ENCODE measurements around the gene FOXN3.

DNA sequence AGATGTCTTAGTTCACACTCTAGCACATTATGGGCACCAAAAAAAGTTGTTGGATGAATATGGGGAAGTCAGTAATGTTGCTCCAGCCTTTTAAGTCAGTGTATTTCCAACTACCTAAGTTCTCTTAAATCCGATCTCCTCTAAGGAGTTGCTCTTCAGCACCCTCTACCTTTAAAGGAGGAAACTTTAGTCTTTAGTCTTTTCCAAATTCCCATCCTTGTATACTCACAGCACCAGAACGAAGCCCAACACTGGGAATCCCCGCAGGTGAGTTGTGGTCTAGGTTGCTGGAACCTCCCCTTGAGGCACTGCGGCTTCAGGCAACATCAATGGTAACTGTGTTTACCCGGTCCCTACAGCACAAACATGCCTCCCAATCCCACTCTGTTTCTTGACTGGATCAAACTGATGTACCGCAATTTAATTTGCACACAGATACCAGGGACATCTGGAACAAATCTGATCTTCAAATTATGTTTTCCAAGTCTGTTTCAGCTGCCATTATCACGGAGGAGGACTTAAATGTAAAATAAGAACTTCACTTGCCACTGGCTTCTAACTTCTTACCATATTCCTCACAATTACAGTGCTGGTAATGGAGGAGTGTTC lies 179.0 kb downstream of the FOXN3 start:
- TF ChIP-seq, protein P1, sequence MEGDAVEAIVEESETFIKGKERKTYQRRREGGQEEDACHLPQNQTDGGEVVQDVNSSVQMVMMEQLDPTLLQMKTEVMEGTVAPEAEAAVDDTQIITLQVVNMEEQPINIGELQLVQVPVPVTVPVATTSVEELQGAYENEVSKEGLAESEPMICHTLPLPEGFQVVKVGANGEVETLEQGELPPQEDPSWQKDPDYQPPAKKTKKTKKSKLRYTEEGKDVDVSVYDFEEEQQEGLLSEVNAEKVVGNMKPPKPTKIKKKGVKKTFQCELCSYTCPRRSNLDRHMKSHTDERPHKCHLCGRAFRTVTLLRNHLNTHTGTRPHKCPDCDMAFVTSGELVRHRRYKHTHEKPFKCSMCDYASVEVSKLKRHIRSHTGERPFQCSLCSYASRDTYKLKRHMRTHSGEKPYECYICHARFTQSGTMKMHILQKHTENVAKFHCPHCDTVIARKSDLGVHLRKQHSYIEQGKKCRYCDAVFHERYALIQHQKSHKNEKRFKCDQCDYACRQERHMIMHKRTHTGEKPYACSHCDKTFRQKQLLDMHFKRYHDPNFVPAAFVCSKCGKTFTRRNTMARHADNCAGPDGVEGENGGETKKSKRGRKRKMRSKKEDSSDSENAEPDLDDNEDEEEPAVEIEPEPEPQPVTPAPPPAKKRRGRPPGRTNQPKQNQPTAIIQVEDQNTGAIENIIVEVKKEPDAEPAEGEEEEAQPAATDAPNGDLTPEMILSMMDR (IDR thresholded peaks at IDR 0.05) = peak in 1 of 3 donors; percentile 18
- TF ChIP-seq POLR2A (IDR thresholded peaks at IDR 0.05) = no peak

Data from ovary (tissue), 3 donors.